Measurements from ENCODE around the gene MYLK3. TPM values are rescaled to one million over a fixed set of nuclear protein-coding genes. Genes with fewer than 3 reads are reported as not detected.

MYLK3 gene
- total RNA-seq, 2 donors from 2014 or later, result 0.29 to 0.97 TPM

DNA sequence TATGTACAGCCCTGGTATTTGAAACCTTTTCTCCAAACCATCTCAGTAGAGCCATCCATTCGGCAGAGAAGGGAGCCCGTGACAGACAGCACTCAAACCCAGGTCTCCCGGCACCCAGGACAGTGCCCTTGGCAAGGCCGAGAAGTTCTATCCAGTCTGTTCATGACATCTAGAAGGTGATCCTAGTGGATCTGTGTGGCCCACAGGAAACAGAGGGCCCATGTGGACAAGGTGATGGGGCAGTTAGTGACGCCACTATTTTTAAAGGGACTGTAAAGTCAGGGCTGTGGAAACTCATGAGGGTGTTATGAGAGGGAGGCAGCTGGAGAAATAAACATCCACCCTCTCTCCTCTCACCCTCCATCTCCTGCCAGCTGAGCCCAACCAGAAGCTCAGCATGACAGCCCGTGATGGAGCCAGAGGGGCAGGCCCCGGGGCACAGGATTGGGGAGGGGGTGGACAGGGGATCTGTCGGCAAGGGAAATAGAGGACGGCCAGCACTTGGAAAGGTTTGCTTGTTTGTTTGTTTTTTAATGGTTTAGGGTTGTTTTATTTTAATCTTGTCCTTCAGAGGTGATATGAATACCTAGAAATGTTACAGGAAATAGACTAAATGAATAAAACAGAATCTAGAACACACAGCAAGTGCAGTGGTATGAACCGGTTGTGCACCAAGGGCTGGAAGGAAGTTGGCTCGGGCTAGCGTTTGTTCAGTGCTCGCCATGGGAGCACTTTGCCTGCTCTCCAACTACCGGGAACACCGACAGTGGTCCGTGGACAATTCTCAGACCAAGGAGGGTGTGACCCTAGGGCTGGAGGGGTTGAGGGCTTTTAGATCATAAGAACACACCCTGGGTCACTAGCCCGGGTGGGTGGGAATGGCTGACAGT lies 17.1 kb downstream of the MYLK3 start:
- intact Hi-C loops (cut with DNase I), result loop anchor here in 1 of 2 donors (5.0 kb wide), 1 partner anchor 1066 kb away; no protein-coding TSS in a partner anchor
- DNase-seq (ENCODE audit: low spot score), result no peak

DNA sequence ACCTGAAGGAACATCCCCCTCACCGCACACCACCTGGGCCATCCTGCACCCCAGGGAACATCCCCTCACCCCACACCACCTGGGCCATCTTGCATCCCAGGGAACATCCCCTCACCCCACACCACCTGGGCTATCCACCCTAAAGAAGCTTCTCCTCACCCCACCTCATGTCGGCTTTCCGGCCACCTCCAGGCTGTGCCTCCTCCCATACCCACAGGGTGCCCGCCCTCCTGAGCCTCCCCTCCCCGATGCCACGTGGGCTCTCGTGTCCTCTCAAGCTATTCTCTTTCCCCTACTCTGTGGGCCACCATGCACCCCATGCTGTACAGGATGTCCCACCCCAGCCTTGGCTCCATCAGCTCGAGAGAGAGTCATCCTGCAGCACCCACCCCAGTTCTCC lies 18.0 kb downstream of the MYLK3 start:
- no peak for DNase-seq (ENCODE audit: low spot score)
- intact Hi-C loops (cut with DNase I), result loop anchor here in 1 of 2 donors (5.0 kb wide), 1 partner anchor 1067 kb away; no protein-coding TSS in a partner anchor

DNA sequence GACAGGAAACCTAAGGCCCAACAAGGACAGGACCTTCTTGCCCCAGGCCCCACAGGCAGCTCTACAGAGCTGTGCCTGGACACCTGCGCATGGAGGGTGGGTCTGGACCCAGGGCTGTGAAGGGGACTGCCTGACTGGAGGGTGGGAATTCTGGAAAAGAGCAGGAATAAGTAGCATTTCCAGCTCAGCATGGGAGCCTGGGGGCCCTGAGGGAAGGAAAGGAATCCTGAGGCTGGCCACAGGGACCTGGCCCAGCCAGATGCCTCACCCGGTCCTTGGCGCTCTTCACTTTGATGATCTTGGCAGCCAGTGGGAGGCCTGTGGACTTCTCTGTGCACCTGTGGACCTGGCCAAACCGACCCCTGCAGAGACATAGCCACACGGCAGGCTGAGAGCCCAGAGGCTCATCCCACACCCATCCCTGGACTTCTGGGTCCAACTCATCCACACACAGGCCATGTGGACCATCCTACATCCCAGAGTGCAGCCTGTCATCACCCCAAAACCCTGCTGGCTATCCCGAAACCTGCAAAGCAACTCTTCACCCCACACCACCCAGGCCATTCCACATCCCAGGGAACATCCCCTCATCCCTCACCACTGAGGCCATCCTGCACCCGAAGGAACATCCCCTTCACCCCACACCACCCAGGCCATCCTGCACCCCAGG lies 18.7 kb downstream of the MYLK3 start:
- intact Hi-C loops (cut with DNase I), result no loop called here
- no peak for DNase-seq (ENCODE audit: low spot score)

DNA sequence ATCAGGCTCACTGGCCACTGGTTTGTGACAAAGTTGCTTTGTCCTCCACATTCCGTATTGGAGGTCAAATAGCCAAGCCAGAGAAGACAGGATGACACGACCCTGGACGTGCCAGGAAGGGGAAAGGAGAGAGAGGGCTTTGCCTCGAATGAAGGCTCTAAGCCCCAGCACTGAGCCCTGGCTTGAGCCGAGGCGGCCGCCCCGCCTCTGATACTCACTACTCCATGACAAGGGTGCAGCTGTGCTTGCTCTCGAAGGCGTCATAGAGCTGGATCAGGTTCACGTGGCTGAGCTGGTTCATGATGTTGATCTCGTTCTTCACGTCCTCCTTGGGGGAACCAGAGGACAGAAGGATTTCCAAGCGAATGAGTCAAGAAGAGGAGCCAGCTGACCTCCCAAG lies 19.3 kb downstream of the MYLK3 start:
- no peak for DNase-seq (ENCODE audit: low spot score)
- intact Hi-C loops (cut with DNase I), result no loop called here

DNA sequence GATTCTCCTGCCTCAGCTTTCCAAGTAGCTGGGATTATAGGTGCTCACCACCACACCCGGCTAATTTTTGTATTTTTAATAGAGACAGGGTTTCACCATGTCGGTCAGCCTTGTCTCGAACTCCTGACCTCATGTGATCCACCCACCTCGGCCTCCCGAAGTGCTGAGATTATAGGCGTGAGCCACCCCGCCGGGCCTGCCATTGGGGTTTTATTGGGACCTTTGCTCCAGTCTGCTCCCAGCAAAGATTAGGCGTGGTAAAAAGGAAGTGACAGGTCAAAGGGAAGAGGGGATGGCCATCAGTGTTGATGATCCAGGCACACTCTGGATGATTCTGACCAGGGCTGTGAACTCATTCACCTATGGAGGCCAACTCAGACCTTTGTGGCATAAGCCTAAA lies 20.5 kb downstream of the MYLK3 start:
- DNase-seq (ENCODE audit: low spot score), result no peak
- intact Hi-C loops (cut with DNase I), result no loop called here

DNA sequence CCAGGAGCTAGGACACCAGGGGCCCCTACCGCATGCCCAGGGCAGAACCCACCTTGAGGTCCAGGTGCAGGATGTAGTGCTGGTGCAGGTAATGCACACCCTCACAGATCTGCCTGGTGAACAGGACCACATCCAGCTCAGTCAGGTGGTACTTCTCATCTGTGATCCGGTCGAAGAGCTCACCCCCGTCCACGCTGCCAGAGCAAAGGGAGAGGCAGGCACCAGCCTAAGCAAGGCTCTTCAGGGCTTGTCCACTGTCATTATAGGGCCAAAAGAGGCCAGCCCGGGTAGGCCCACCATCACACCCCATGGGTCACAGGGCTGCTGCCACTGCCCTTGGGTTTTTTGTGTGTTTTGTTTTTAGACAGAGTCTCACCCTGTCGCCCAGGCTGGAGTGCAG lies 21.0 kb downstream of the MYLK3 start:
- intact Hi-C loops (cut with DNase I), result no loop called here
- DNase-seq (ENCODE audit: low spot score), result no peak

DNA sequence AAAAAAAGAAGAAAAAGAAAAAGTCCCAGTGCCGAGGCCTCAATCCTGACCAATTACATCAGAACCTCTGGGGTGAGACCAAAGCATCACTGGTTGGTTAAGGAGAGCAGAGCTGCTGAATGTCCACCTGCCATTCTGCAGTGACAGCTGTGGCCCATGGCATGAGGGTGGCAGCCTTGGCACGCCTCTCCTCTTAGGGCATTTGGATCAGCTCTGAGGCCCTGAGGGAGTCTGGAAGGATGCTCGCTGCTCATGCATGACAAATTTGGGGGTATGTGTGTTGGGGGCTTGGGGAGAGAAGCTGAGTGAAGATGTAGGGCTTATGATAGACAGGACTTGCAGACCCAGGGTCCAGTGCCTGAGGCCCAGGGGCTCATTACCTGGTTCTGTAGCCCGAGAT lies 26.3 kb downstream of the MYLK3 start:
- DNase-seq (ENCODE audit: low spot score), result no peak
- intact Hi-C loops (cut with DNase I), result no loop called here

DNA sequence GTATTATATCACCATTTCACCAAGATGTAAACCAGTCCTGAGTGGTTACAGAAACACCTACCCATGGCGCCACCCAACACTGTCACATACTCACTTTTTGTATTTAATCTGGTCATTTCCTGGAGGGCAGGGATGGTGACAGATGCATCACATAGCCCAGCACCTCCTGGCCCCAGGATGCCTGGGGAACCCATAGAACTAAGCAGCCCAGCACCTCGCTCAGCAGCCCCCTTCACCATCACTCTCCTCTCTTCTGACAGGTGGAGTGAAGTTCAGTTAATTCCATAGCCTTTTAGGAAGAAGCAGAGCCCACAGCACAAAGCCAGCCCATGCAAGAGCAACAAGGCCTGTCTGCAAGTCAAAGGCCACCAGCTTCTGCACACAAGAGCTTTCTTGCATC lies 27.5 kb downstream of the MYLK3 start:
- intact Hi-C loops (cut with DNase I), result no loop called here
- DNase-seq (ENCODE audit: low spot score), result no peak

DNA sequence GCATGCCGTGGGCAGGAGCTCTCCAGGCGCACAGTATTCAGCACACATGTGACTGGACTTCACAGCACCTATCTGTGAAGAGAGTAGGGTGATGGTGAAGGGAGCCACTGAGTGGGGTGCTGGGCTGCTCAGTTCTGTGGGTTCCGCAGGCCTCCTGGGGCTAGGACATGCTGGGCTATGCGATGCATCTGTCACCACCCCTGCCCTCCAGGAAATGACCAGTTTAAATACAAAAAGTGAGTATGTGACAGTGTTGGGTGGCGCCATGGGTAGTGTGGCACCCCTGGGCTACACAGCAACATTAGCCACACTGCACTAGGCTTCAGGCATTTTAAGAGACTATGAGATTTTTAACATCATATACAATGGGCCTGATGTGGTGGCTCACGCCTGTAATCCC lies 28.6 kb downstream of the MYLK3 start:
- intact Hi-C loops (cut with DNase I), result no loop called here

DNA sequence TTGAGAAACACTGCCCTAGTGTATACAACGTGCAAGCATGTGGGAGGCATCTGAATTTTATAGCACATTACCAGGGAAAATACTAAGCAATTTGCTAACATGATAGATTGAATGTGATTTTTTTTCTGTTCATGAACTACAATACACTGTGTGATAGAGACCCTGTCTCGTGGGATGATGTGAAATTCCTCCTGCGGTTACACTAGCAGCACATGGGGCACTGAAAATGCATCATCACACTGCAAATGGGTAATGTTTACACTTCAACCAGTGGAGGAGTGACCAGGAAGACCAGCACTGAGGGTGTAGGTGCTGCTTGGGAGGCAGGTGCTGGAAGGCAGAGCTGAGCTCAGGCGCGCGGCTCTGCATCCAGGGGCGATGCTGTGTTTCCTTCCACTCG lies 29.9 kb downstream of the MYLK3 start:
- DNase-seq (ENCODE audit: low spot score), result no peak
- intact Hi-C loops (cut with DNase I), result no loop called here

More for the DNA sequence above, 28.6 kb downstream of the MYLK3 start:
- no peak for DNase-seq (ENCODE audit: low spot score)

DNA sequence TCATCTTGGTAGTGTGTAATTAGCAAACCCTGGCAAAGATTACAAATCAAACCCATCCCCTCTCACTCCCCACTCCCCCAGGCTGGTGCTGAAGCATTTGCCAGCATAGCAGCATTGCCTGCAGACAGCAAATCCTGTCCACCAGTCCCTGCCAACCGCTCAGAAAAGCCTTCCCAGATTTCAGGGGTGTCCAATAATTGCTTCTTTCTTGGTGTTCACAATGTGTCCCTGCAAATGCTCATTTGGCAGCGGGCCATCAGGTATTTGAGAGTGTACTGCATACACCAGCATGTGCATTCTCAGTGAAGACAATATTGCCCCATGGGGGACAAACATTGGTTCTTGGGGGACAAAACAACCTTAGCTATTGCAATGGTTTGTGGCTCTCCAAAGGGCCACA lies 30.5 kb downstream of the MYLK3 start:
- intact Hi-C loops (cut with DNase I), result no loop called here
- DNase-seq (ENCODE audit: low spot score), result no peak

DNA sequence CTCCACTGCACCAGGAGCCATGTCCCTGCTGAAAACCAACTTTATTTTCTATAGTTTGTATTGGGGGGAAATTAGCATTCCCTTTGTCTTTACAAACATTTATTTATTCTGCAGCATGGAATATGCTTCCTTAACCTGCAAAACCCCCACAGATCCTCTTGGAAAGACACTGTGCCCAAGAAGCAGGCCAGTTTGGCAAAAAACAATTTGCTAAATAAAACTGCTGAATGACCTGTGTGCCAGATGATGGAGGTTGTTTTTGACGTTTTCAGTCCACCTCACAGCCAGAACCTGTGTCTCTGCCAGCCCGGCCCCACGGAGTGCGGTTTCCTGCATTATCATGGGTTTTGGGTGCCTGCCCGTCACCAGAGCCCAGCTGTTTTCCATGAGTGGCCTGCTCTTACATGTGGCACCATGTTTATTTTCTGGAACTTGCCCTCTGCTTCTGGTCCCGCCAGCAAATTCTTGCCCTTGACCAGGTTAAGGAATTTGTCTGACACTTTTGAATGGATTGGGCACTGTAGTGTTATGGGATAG lies 32.3 kb downstream of the MYLK3 start:
- intact Hi-C loops (cut with DNase I), result no loop called here
- no peak for DNase-seq (ENCODE audit: low spot score)

DNA sequence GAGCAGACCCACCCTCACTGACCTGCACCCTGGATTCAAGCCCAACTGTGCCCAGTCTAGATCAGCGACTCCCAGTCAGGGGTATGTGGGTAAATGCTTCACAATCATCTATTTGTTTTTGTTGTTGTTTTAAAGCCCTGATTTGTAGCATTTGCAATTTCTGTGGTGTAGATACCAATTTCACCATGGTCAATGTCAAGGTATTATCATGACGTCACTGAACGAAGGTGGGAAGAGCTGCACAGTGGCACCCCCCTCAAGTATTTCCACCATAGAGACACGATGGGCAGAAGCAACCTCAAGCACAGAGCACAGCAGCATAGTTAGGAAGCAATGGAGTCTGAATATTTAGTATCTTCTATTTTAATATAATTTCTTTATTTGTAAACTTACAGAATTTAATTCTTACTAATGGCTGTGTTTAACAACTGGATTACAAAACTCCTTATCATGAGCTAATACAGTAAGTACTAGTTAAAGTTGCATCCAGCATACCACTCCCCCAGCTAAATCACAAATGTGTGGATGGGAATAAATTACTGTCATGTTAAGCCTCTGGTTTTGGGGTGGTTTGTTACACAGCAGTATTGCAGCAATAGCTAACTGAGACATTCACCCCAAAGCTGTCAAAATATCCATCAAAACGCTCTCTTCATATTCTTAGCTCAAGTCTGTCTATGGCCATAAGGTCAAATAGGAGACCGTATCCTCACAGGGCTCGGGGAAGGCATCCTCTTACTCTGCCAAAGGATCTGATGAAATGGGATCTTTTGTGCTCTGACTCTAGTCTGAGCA lies 33.1 kb downstream of the MYLK3 start:
- no peak for DNase-seq (ENCODE audit: low spot score)
- intact Hi-C loops (cut with DNase I), result no loop called here

DNA sequence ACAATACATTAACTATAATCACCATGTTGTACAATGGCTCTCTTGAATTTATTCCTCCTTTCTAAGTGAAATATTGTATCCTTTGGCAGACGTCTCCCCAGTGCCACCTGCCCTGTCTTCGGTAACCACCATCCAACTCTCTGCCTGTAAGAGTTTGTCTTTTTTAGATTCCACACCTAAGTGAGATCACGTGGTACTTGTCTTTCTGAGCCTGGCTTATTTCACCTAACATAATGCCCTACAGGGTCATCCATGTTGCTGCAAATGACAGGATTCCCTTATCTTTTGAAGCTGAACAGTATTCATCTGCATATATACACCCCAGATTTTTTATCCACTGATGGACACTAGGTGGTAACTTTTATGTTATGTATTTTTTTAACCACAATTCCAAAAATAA lies 34.5 kb downstream of the MYLK3 start:
- intact Hi-C loops (cut with DNase I), result no loop called here
- no peak for DNase-seq (ENCODE audit: low spot score)

DNA sequence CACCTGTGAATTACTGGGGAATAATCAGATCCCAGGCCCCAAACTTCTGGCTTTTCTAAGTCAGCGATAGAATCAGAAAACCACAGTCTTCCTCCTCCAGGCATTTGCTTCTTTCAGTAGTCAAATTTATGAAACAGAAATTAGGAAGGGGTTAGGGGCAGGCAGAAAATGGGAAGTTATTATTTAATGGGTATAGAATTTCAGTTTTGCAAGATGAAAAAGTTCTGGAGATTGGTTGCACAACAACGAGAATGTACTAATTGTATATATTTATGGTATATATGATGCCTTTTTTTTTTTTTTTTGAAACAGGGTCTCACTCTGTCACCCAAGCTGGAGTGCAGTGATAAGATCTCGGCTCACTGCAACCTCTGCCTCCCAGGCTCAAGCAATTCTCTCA lies 35.2 kb downstream of the MYLK3 start:
- no peak for DNase-seq (ENCODE audit: low spot score)
- intact Hi-C loops (cut with DNase I), result no loop called here

DNA sequence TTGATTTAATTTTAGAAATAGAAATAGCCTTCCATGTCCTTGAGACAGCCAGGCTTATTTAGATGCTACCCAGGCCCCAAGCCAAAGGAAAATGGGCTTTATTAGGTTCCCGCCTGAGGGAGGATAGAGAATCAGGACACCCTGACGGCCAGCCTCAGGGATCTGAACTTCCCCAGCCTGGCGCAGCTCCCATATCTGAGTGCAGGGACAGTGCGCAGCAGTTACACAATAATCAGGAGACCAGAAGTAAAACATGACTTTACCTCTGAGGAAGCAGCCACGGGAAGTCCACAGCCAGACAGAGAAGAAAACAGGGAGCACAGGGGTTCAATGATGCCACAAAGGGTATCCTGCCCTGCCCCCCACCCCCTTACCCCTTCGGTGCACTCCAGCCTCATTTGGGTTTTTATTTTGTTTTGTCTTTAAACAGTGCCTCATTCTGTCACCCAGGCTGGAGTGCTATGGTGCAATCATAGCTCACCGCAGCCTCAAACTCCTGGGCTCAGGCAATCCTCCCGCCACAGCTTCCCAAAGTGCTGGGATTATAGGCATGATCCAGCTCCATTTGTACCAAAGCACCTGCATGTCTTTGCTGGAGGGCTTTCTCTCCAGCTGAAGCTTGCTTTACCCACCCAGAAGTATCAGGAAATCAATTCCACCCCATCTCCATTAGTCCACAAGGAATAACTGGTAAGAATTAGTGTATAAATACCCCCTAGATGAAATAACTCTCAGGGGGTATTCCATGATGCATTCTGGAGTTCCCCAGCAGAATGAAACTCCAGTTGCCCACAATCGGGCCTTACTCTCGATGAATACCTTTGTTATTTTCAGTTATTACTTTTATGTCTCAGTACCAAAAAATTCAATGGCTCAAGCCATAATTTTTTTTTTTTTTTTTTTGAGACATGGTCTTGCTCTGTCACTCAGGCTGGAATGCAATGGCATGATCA lies 36.8 kb downstream of the MYLK3 start:
- no peak for DNase-seq (ENCODE audit: low spot score)
- intact Hi-C loops (cut with DNase I), result no loop called here

DNA sequence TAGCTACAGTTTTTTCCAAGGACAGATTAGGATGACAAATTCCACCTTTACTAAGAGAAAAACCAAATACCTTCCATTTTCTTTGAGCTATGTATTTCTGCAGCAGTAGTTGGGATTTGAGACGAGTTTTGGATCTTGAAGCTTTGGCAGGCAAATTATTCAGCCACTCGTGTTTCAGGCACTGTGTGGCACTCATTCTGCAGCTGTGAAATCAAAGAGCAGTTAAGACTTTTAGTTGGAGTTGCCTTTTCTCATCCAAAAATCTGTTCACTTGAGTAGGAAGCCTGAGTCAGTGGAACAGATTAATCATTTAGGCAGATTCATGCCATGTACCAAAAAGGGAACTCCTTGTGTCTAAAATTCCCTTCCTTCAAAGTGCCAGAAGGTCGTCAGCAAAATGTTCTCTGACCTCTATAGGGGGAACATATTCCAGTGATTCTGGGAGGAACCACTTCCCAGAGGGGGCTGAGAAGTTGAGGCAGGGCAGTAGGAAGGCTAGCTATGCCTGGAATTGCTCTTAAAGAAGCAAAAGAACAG lies 38.6 kb downstream of the MYLK3 start:
- intact Hi-C loops (cut with DNase I), result no loop called here
- no peak for DNase-seq (ENCODE audit: low spot score)

DNA sequence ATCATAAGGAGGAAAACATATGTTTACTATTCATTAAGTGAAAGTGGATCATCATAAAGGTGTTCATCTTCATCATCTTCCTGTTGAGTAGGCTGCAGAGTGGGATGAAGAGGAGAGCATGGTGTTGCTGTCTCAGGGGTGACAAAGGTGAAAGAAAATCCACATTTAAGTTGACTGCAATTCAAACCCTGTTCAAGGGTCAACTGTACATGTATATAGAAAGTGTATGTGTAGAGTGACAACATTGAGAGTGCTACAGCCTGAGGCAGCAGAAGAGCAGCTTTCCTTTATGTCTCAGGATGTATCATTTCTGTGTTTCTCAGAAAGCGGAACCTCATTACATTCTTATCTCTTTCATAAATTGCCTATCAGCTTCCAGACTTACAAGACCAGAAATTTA lies 41.5 kb downstream of the MYLK3 start:
- intact Hi-C loops (cut with DNase I), result no loop called here
- no peak for DNase-seq (ENCODE audit: low spot score)

All from posterior vena cava (tissue), 2 donors.